HG03520 (cell line): ENCODE results near the gene HSD17B8.

ENCODE experiments used
- ATAC-seq: cut with Tn5 transposase; IDR thresholded peaks from one replicate; pipeline ENCODE4 v1.9.1; 2021; ENCODE audit warnings: mild to moderate bottlenecking, moderate library complexity; ENCODE audit not compliant: unreplicated experiment

HSD17B8 gene

DNA sequence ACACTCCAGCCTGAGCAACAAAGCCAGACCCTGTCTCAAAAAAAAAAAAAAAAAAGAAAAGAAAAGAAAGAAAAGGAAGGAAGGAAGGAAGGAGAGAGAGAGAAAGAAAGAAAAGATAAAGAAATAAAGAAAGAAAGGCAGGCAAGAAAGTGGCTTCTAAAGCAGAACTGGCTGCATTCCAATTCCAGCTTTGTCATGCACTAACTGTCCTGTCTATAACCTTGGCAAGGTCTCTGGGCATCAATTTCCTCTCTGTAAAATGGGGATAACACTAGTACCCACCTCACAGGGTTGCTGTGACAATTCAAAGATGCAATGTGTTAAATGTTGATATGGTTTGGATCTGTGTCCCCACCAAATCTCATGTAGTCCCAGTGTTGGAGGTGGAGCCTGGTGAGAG is 31.9 kb downstream of the HSD17B8 start:
- ATAC-seq, result no peak

DNA sequence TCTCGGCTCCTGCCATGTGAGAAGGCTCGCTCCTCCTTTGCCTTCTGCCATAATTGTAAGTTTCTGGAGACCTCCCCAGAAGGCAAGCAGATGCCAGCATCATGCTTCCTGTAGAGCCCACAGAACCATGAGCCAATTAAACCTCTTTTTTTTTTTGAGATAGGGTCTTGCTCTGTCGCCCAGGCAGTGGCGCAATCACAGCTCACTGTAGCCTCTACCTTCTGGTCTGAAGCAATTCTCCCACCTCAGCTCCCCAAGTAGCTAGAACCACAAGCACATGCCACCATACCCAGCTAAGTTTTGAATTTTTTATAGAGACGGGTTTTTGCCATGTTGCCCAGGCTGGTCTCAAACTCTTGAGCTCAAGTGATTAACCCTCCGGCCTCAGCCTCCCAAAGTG is 32.4 kb downstream of the HSD17B8 start:
- ATAC-seq, result no peak

DNA sequence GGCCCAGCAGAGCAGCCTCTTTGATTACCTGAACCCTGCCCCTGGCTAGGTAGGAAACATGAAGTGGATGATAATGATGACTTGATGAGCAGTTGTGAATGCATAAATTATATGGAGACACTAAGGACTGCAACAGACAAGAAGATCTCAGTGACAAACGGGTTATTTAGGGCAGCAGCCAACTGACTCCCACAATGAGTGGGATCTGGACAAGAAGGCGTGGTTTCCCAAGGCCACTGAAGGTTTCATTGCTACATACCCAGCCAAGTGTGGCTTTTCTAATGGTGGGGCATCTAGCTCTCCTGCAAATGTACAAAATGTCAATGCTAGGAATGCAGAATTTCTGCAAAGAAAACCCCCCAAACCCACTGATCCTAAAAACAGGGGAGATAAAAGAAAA is 33.3 kb downstream of the HSD17B8 start:
- ATAC-seq, result no peak

DNA sequence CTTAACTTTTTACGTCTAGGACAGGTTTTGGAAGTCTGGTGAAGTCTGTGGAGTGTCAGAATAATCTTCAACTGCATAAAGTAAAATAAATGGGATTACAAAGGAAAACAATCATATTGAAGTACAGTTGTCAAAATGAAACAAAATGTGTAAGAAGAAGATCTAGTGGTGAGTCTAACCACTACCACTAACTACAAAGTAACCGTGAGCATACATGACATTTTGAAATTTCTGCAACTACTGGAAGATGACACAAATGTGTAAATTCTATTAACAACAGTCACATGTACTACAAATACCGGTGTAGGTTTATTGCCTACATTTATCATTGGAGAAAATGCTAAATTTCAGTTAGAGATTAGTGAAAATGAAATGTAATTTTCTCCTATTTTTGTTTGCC is 37.5 kb downstream of the HSD17B8 start:
- ATAC-seq, result no peak

DNA sequence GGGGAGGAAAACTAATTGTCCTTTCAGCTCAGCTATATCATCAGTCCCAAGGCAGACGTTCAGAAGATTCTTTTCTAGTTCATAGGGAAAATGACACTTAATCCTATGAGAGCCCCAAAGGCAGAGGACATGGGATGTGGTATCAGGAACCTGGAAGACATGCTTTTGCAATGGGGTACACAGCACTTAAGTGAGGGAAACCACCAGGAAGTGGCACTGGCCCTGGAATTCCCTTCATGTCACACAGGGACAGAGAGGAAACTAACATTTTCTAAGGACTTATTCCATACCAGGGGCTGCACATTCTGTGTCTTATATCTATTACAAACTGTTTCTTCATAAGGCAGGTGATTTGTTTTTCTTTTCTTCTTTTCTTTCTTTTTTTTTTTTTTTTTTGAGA is 39.0 kb downstream of the HSD17B8 start:
- ATAC-seq, result no peak

DNA sequence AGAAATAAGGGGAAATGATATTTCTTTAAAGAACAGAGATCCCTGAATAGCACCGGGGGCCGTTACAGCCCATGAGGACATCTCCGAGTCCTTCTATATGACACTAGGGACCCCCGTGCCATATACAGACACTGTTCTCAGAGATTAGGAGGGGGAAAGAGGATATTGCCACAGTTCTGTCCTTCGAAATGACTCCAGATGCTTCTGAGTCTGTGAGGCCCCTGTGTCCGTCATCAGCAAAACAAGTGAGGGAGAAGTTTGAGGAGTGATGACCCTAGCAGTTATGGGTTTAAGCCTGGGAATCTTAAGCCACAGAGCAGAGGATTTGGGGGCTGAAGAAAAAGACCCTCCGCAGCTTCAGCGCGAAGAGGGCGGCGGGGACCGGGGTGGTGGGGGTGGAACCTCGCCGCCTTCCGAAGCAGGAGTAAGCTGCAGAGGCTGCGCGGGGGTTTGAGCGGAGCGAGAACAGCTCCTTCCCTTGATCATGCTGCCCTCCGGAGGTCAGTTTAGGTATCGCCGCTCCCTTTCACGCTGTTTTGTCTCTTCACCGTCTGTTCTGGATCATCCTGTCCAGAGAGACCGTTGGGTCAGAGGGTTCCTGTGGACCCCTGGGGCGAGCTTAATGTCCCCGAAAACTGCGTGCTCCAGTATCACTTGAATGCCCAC is 43.7 kb downstream of the HSD17B8 start:
- peak; percentile 34 for ATAC-seq

DNA sequence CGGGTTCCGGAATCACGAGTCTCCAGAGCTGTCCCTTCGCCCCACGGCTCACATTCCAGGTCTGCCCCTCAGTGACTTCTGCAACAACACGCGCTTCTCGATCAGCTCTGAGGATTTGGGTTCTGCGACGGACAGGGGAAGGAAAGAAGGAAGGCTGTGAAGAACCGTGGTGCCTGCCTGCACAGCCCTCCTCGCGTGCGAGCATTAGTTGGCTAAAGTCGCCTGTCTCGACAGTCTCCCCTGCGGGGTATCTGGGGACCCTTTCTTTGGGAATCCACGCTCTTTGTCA is 44.1 kb downstream of the HSD17B8 start:
- ATAC-seq, result peak; percentile 8

DNA sequence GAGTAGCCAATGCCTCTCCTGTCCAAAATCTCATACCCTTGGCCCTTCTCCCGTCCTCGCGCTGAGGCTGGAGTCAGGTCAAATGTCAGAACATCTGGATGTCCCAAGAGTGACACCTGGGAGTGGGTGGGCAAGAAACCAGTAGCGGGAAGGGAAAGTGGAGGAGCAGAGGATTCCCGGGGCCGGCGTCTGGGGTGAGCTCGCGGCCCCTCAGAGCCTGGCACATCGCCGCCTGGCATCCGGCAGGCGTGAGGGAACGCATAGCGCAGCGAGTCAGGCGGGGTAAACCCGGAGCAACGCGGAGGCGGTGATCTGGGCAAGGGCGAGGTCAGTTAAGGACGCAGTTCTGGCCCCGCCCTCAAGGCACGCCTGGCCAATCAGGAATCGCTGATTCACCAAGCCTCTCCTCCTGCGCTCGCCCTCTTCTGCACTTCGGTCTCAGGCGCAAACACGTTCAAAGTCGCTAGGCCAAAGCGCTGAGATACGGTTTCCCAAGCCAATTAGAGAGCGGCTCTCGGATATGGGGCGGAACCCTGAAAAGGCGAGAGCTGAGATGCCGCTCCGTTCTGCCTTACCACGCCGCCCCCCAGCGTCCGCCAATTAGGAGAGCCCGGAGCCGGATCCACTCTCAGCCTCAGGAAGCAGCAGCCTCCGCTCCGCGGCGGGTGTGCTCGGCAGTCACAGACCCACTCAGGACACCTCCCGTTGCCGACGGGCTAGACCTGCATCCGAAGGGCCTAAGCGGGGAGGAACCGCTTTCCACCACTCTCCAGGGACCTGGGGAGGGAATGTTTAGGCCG is 44.7 kb downstream of the HSD17B8 start:
- peak; percentile 81 for ATAC-seq

DNA sequence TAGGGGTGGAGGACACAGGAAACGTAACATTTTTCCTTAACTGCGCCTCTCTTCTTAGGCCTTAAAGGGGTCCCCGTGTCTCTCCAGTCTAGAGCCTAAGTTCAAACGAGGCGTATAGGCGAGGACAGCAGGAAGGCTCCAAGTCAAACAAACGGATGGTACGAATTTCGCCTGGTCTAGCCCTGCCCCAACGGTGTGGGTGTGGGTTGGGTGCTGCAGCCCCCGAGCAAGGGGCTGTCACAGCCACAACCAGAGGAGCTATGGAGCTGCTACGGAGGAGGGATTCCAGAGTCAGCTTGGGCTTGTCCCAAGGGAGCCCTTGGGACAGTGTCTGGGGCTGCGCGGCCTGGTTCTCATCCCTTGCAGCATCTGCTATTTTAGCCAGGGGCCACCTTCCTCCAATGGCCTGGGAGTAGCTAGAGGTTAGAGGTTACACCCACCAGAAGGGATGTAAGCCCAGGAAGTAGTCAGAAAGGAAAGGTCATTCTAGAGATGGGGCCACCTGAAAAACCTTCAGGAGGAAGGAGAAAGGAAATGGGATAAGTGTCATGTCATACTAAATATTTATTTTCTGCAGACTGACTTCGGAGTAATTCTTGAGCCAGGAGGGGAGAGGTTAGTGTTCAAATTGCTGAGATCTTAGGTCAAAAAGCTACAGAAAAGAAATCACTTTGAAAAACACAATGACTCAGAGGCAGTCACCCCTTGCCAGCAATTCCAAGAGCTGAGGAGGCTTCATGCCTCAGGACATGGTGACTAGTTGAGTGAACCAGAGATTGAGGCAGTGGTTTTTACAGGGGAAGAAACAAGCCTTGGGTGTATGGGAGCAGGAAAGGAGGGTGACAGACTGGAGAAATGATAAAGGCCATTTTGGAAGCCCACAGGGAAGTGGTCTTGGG is 45.5 kb downstream of the HSD17B8 start:
- ATAC-seq, result no peak

DNA sequence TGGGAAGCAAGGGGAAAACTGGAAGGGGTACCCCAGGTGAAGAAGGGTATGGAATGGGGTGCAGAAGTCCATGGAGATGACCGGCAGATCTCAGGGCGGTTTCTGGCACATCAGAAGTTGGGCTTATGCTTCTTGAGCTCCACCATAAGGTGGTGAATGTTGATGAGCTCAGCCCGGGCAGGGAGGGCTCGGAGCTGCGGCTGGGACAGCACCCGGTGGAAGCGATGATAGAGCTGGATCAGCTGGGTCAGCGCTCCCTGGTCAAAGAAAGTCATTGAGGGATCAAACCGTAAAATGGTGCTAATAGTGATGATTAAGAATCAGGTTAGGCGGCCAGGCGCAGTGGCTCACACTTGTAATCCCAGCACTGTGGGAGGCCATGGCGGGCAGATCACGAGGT is 46.3 kb downstream of the HSD17B8 start:
- ATAC-seq, result no peak

DNA sequence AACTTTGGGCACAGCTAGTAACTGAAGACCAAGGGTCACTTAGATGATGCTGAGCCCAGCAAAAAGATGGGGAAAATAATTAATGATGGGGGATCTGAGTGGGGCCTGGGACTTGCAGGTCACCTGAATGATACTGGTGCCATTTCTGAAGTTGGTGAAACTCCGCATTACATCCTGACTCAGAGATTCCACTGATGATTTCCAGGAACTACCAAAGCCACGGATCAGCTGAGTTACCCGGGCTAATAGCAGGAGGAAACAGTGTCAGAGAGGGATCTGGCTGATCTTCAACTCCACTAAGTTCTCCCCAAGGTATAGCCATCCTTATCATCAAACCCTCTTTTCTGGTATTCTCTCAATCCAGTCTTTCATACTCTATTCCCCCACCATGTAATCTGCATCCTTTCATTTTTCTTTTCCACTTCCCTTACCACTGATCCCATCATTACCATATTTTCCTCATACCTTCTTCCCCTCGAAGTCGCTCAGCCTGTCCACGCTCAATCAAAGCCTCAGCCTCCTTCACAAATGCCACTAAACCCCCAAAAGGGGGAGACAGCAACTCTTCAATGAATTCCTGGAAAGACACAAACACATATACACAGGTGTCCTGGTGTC is 47.0 kb downstream of the HSD17B8 start:
- no peak for ATAC-seq

DNA sequence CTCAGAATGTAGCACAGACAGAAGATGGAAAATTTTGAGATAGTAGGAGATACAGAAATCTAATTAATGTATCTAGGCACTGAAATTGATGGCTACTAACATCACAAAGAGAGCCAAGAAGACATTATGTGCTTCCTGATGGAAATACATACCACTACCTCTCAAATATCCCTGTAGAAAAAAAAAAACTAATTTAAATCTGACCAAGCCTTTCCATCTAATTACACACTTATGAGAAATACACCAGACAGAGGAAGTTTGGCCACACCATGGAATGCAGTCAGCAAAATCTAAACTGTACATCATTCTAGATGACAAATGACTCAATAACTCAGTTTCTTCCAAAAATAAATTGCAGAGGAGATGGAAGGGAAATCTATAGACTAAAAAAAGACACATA is 48.3 kb downstream of the HSD17B8 start:
- no peak for ATAC-seq

DNA sequence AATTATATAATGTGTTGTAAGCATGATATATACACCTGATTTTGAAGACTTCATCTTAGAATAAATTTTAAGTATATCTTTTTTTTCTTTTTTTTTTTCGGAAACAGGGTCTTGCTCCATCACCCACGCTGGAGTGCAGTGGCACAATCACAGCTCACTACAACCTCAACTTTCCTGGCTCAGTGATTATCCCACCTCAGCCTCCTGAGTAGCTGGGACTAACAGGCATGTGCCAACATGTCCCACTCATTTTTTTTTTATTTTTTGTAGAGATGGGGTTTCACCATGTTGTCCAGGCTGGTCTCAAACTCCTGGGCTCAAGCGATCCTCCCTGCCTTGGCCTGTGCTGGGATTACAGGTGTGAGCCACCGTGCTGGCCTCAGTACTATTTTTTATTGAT is 50.1 kb downstream of the HSD17B8 start:
- no peak for ATAC-seq
